Measurements from ENCODE around the gene NIBAN1. TPM values are rescaled to one million over a fixed set of nuclear protein-coding genes. Genes with fewer than 3 reads are reported as not detected.

The NIBAN1 gene
- total RNA-seq, 4 donors from 2014 or later, result 13.4 to 23.9 (median 18.2) TPM

GRCh38 chr1:184943998-184944397, 30.3 kb downstream of the NIBAN1 start:
- H3K4me3 ChIP-seq, result no peak overlapping the region
- TF ChIP-seq POLR2A (IDR thresholded peaks at IDR 0.05) (no peak), POLR2AphosphoS5 (IDR thresholded peaks at IDR 0.05) (no peak), EP300 (IDR thresholded peaks at IDR 0.05) (no peak), CTCF (IDR thresholded peaks at IDR 0.05) (no peak)
- peaks cover 15% of the 10 kb centered on the region for H3K4me1 ChIP-seq
- no peaks in the 10 kb centered on the region for H3K36me3 ChIP-seq
- WGBS, result 95% methylated on average over 2 of the region's 2 CpGs
- DNase-seq (ENCODE audit: low spot score in 2 of 2), result no peak
- no peaks in the 10 kb centered on the region for H3K27me3 ChIP-seq
- no peaks in the 10 kb centered on the region for H3K9me3 ChIP-seq
- H3K27ac ChIP-seq, result no peak overlapping the region

GRCh38 chr1:184941735-184942134, 32.6 kb downstream of the NIBAN1 start:
- Histone ChIP-seq H3K36me3 (no peaks in the 10 kb centered on the region), H3K4me1 (peaks cover 11% of the 10 kb centered on the region), H3K4me3 (no peak overlapping the region), H3K27me3 (no peaks in the 10 kb centered on the region), H3K9me3 (no peaks in the 10 kb centered on the region), H3K27ac (no peak overlapping the region)
- DNase-seq (ENCODE audit: low spot score in 2 of 2), result no peak
- whole genome bisulfite sequencing, result 89% methylated on average over 3 of the region's 3 CpGs
- no peak for TF ChIP-seq POLR2AphosphoS5 (IDR thresholded peaks at IDR 0.05)
- no peak for TF ChIP-seq POLR2A (IDR thresholded peaks at IDR 0.05)
- no peak for TF ChIP-seq EP300 (IDR thresholded peaks at IDR 0.05)

- TF ChIP-seq POLR2A (IDR thresholded peaks at IDR 0.05) (no peak), CTCF (IDR thresholded peaks at IDR 0.05) (no peak), POLR2AphosphoS5 (IDR thresholded peaks at IDR 0.05) (no peak), EP300 (IDR thresholded peaks at IDR 0.05) (no peak)
- DNase-seq (ENCODE audit: low spot score in 2 of 2), result no peak
- H3K36me3 ChIP-seq, result no peaks in the 10 kb centered on the region
- no peak overlapping the region for H3K4me3 ChIP-seq
- 91% methylated on average over 2 of the region's 2 CpGs for WGBS
- H3K4me1 ChIP-seq, result peaks cover 11% of the 10 kb centered on the region
- no peaks in the 10 kb centered on the region for H3K27me3 ChIP-seq
- H3K9me3 ChIP-seq, result no peaks in the 10 kb centered on the region
- no peak overlapping the region for H3K27ac ChIP-seq
Observed at GRCh38 chr1:184941410-184941733, 32.9 kb downstream of the NIBAN1 start.

GRCh38 chr1:184940694-184941409, 33.5 kb downstream of the NIBAN1 start:
- no peaks in the 10 kb centered on the region for H3K27me3 ChIP-seq
- no peak for DNase-seq (ENCODE audit: low spot score in 2 of 2)
- 94% methylated on average over 8 of the region's 8 CpGs for WGBS
- no peak overlapping the region for H3K4me3 ChIP-seq
- no peaks in the 10 kb centered on the region for H3K36me3 ChIP-seq
- H3K27ac ChIP-seq, result no peak overlapping the region
- H3K4me1 ChIP-seq, result peaks cover 11% of the 10 kb centered on the region
- H3K9me3 ChIP-seq, result no peaks in the 10 kb centered on the region
- TF ChIP-seq POLR2AphosphoS5 (IDR thresholded peaks at IDR 0.05) (no peak), POLR2A (IDR thresholded peaks at IDR 0.05) (no peak), CTCF (IDR thresholded peaks at IDR 0.05) (no peak)

GRCh38 chr1:184940226-184940625, 34.1 kb downstream of the NIBAN1 start:
- H3K4me1 ChIP-seq, result peaks cover 10% of the 10 kb centered on the region
- 98% methylated on average over 2 of the region's 2 CpGs for WGBS
- no peak overlapping the region for H3K27ac ChIP-seq
- H3K27me3 ChIP-seq, result no peaks in the 10 kb centered on the region
- H3K36me3 ChIP-seq, result no peaks in the 10 kb centered on the region
- H3K9me3 ChIP-seq, result no peaks in the 10 kb centered on the region
- TF ChIP-seq POLR2A (IDR thresholded peaks at IDR 0.05) (no peak), CTCF (IDR thresholded peaks at IDR 0.05) (no peak), EP300 (IDR thresholded peaks at IDR 0.05) (no peak), POLR2AphosphoS5 (IDR thresholded peaks at IDR 0.05) (no peak)
- no peak overlapping the region for H3K4me3 ChIP-seq
- DNase-seq (ENCODE audit: low spot score in 2 of 2), result no peak

- H3K27me3 ChIP-seq, result no peaks in the 10 kb centered on the region
- TF ChIP-seq POLR2AphosphoS5 (IDR thresholded peaks at IDR 0.05) (no peak), POLR2A (IDR thresholded peaks at IDR 0.05) (no peak), CTCF (IDR thresholded peaks at IDR 0.05) (no peak), EP300 (IDR thresholded peaks at IDR 0.05) (no peak)
- no peaks in the 10 kb centered on the region for H3K4me1 ChIP-seq
- DNase-seq (ENCODE audit: low spot score in 2 of 2), result no peak
- H3K27ac ChIP-seq, result no peak overlapping the region
- H3K4me3 ChIP-seq, result no peak overlapping the region
- no peaks in the 10 kb centered on the region for H3K9me3 ChIP-seq
- no peaks in the 10 kb centered on the region for H3K36me3 ChIP-seq
- 75% methylated on average over 4 of the region's 4 CpGs for WGBS
Observed at GRCh38 chr1:184937729-184938128, 36.6 kb downstream of the NIBAN1 start.

All from suprapubic skin (tissue), 4 donors.